KBM-7 (cell line): ENCODE data around the gene ZFAND2B.
A peak's percentile ranks its signal among the peaks of the same experiment; 100 is the strongest.

Source experiments
- DNase-seq: peaks from one replicate; pipeline ENCODE4 v3.0.0-alpha.2; 2015
- in situ Hi-C: fragments of 300-500 bp; cut with MboI; formaldehyde crosslinking; loops from 2 replicates; pipeline ENCODE4 v1.14.3; 2020; ENCODE audit warnings: low sequenced_read_pairs, low pct_unique_long_range_greater_than_20kb, mixed read lengths

The ZFAND2B gene

GRCh38 chr2:219174801-219175200 is 31.8 kb upstream of the ZFAND2B start:
- in situ Hi-C loops, result no loop called here
- DNase-seq, result no peak

DNA sequence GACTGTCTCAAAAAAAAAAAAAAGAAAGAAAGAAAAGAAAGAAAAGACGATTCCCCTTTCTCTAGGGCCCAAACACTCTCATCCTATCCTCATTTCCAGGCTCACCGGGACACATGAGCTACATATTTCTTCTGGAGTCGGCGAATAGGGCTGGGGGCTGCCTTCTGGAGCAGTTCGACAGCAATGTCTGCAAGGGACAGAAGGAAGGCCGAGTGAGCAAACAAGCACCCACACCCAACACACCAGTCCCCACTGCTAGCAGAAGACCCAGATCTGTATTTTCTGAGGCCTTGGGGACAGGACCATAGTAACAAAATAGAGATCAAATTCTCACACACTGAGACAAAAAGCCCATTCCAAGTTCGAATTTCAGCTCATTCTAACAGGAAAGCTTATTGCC is 31.1 kb upstream of the ZFAND2B start:
- in situ Hi-C loops, result no loop called here
- no peak for DNase-seq

DNA sequence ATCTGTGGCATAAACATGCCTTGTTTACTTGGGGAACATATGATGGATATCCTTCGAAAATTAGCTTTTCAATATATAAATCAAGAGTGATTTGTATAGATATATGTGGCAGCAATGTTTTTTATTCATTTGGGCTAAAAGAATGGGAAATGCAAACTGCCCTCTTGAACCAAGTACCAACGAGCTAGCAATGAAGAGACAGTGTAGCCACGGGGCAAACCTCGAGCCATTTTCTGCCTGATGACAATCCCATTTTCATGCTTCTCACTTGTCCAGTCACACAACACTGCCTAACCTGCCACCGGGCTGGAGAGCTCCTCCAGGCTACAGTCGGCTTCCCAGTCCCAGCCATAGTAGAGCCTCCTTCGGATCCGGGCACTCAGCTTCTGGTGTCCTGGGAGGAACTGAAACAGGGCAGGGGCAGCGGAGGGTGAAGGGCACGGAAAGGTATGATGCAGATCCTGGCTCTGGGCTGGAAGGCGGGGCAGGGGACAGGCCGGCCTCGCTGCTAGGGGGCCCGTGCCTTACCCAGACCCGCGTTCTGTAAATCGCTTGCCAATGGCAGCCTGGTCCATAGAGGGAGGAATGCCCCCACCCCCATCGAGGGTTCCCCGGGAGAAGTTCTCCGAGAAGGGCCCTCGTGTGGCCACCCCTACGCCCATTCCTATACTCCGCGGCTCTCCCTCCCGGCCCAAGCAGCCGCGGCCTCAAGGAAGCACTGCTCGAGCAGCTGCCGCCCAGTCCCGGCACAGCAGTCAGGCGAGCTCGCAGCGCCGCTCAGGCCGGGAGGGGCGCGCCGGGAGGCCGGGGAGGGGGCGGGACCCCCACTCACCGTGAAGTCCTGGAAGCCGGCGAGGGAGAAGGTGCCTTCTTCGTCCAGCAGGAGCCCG is 30.4 kb upstream of the ZFAND2B start:
- DNase-seq, result no peak
- in situ Hi-C loops, result no loop called here

DNA sequence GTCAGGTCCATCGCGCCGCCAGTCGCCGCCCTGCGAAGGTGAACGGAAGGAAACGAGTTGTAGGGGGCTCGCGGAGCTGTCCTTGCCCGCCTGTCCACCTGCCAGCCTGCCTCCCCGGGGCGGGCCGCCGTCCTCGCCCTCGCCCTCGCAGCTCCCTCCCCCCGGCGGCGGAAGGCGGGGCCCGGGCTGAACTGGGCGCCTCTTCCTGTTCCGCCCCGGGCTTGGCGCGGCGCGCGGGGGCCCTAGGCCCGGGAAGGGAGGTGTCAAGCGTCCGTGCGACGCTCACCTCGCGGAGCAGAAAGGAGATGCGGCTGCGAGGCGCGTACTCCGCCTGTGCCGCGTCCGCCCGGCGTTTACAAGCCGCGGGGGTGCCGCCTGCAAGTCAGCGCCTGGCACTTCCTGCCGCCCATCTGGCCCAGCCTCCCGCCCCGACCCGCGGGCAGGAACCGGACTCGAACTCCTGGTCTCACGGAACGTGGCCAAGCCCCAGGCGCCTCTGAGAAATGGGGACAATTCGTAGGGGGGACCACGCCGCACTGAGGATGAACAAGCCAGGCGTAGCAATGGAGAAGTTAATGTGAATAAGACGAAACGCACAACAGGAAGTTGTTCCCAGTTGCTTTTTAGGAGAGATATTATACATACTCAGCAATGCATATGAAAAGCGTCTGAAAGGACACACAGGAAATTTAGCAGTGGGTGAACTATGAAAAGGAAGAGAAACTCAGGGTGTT is 29.6 kb upstream of the ZFAND2B start, which contains the start of gene CNPPD1:
TSS of gene CNPPD1 (minus strand) at position 108 of the 734 bp plus-strand sequence. CDS start at position 11, 97 bp downstream.
- in situ Hi-C loops, result no loop called here
- DNase-seq, result peak; percentile 89

DNA sequence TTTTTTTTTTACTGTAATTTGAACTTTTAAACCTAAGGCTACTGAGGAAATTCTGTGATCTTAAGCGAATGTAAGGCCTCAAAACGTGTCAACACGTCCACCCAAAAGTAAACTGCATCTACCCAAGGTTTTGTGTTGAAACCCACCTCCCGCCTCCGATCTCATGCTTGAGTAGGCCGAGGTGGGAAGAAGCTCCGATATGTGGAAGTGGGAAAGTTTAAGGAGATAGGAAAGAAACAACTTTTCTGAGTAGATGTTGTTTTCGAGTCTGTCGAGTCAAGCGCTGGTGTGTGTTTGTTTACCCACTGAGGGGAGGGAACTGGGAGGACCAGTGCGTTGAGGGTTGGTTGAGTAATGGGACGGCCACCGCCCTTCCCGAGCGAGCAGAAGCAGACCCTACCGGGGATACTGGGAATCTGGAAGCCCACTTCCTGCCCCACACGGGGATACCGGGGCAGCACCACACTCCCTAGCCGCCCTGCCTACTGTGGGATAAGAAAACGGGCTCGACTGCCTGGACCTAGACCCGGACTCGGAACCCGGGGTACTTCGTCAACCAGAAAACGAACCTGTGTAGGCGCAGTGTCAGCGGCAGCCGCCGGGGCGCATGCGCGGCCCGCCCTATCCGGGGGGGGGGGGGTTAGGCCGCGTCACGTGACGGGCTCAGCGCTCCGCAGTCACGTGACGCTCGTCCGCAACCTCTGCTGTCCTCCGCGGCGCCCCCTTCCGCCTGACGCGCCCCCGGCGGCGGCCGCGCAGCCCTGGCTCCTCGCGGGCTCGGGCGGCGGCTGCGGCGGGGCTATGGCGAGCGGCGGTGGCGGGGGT is 28.8 kb upstream of the ZFAND2B start, which contains the start of gene RETREG2:
TSS of gene RETREG2 (plus strand) at position 724 of the 825 bp plus-strand sequence. CDS start at position 802, 78 bp downstream.
- in situ Hi-C loops, result no loop called here
- DNase-seq, result peak; percentile 92

DNA sequence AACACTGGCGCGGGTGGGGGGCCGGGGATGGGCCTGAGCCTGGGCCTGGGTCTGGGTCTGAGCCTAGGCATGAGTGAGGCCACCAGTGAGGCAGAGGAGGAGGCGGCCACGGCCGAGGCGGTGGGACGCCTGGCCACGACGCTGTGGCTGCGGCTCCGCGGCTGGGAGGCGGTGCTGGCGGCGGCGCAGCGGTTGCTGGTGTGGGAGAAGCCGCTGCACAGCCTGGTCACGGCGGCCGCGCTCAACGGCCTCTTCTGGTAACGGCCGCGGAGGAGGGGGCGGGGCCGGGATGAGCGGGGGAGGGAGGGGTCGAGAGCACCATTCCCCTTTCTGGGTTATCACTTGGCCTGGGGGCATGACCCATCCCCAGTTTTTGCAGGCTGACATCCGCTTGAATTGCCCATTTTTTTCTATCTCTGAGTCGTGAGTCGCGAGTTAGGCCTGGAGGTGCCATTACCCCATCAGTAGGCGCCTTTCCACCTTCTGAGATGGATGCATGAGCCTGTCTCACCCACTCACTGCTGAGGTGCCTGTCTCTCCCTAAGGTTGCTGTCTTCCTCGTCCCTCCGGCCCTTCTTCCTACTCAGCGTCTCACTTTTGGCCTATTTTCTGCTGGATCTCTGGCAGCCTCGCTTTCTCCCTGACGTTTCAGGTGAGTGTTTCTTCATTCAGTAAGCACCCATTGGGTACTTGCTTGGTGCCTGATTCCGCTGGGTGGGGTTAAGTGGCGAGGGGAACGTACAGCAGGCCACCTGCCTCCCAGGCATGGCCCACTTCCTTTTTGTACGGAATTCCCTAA is 28.0 kb upstream of the ZFAND2B start:
- DNase-seq, result peak; percentile 42
- in situ Hi-C loops, result no loop called here

GRCh38 chr2:219179601-219180465 is 26.7 kb upstream of the ZFAND2B start:
- DNase-seq, result no peak
- in situ Hi-C loops, result no loop called here

DNA sequence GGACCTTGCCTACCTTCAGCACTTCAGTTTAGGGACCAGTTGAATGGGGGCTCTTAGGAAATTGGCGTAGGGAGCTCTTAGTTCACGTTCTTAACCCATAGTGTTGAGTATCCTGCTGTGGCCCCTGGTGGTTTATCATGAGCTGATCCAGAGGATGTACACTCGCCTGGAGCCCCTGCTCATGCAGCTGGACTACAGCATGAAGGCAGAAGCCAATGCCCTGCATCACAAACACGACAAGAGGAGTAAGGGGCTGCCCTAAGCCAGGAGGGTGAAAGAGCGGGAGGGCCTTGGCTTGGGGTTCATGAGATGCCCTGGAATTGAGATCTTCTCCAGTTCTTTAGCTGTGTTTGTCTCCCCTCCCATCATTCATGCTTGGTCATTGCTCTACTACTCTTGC is 25.6 kb upstream of the ZFAND2B start:
- in situ Hi-C loops, result no loop called here
- no peak for DNase-seq

DNA sequence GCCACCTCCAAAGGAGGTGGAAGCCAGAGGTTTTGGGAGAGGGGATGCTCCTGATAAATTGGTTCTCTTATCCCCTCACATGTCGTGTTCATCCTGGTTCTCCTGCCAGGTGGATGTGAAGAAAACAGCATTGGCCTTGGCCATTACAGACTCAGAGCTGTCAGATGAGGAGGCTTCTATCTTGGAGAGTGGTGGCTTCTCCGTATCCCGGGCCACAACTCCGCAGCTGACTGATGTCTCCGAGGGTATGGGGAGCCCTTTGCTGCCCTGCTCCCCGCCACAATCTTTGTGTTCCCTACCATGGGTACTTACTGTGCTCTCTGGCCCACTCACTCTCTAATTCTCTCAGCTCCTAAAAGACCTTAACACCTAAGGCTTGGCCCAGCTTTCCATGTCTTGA is 25.1 kb upstream of the ZFAND2B start:
- in situ Hi-C loops, result no loop called here
- DNase-seq, result no peak

DNA sequence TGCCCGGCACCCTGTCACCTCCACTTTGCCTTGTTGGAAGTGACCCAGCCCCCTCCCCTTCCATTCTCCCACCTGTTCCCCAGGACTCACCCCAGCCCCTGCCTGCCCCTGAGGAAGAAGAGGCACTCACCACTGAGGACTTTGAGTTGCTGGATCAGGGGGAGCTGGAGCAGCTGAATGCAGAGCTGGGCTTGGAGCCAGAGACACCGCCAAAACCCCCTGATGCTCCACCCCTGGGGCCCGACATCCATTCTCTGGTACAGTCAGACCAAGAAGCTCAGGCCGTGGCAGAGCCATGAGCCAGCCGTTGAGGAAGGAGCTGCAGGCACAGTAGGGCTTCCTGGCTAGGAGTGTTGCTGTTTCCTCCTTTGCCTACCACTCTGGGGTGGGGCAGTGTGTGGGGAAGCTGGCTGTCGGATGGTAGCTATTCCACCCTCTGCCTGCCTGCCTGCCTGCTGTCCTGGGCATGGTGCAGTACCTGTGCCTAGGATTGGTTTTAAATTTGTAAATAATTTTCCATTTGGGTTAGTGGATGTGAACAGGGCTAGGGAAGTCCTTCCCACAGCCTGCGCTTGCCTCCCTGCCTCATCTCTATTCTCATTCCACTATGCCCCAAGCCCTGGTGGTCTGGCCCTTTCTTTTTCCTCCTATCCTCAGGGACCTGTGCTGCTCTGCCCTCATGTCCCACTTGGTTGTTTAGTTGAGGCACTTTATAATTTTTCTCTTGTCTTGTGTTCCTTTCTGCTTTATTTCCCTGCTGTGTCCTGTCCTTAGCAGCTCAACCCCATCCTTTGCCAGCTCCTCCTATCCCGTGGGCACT is 24.0 kb upstream of the ZFAND2B start:
- in situ Hi-C loops, result no loop called here
- DNase-seq, result no peak

DNA sequence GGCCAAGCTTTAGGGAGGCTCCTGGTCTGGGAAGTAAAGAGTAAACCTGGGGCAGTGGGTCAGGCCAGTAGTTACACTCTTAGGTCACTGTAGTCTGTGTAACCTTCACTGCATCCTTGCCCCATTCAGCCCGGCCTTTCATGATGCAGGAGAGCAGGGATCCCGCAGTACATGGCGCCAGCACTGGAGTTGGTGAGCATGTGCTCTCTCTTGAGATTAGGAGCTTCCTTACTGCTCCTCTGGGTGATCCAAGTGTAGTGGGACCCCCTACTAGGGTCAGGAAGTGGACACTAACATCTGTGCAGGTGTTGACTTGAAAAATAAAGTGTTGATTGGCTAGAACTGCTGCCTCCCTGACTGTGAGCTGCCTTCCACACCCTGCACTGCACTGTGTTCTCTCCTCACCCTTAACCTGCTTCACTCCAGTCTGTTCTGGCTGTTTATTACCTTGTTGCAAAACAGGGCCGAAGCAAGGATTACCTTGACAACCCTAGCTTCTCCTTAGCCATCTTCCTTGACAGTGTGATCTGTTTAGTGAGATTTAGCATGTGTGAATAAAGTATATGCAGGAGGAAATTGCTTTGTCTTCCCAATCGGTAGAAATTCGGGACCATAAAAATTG is 23.3 kb upstream of the ZFAND2B start:
- in situ Hi-C loops, result no loop called here
- no peak for DNase-seq

DNA sequence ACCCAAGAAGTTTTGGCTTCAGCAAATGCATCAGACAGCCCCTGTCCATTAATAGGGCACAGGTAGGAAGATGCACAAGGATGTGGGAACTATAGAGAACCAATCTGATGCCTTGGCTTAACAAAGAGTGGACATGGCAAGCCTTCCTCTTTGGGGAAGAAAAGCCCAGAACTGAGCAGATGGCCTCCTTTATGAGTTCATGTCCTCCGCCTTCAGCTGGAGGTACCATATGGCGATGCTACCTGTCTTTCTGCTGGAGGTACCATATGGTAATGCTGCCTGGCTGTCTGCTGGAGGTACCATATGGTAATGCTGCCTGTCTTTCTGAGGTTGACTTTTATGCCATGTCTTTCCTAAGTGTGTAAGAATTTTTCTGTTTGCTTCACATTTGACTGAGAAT is 22.5 kb upstream of the ZFAND2B start:
- DNase-seq, result no peak
- in situ Hi-C loops, result no loop called here

- DNase-seq, result peak; percentile 15
- in situ Hi-C loops, result no loop called here
Measured at GRCh38 chr2:219186754-219187456, 19.7 kb upstream of the ZFAND2B start.

GRCh38 chr2:219197388-219197787 is 9.2 kb upstream of the ZFAND2B start:
- in situ Hi-C loops, result no loop called here
- DNase-seq, result no peak

DNA sequence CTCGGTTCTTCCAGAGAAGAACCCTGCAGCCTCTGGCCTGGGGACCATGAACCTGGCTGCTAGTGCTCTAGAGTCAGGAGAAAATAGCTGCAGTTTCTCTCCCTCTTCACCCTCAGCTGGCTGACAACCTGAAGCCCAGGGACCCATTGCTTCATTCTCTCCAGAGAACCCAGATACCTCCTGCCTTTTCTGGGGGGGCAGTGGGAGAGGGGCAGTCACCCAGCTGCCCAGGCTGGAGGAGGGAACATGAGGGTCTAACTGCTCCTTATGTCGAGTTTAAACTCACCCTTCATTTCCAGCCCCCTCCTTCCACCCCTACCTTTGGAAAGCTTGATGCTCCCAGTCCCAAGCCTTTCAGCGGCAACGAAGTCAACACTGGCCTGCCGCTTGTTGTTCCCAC is 7.6 kb upstream of the ZFAND2B start:
- DNase-seq, result no peak
- in situ Hi-C loops, result no loop called here
